Adrenal gland (tissue), 12 donors: ENCODE results near the gene PDLIM3. TPM values are rescaled to one million over a fixed set of nuclear protein-coding genes. Genes with fewer than 3 reads are reported as not detected.
"Not testable (repeated sequence)": the region's sequence is repeated elsewhere in the genome, so short reads cannot be mapped to it uniquely, and the experiment has no call there.

Experiments
- DNase-seq, 7 donors: peaks; one replicate each; pipeline ENCODE4 v3.0.0-alpha.2; 2019 to 2020
- H3K27ac ChIP-seq, 5 donors: fragments of 200-600 bp; sonication (generic) in 4 of 5; 1 replicate in 3 of 5; 2 replicates in 2 of 5; pipeline versions ENCODE4 v1.5.1 to v1.8.0; 2016 to 2020; ENCODE audit warnings: mild to moderate bottlenecking in 1 of 5
- H3K27me3 ChIP-seq: fragments of 200-600 bp; 2 replicates; pipeline ENCODE4 v1.8.0; 2021
- H3K36me3 ChIP-seq, 2 donors: fragments of 200-600 bp; replicated peaks in 1 of 2; 1 replicate in 1 of 2; 2 replicates in 1 of 2; pipeline versions ENCODE4 v1.5.1 to v1.8.0; 2018 to 2022
- H3K4me1 ChIP-seq, 2 donors: fragments of 200-600 bp; replicated peaks in 1 of 2; 1 replicate in 1 of 2; 2 replicates in 1 of 2; pipeline versions ENCODE4 v1.5.1 to v1.8.0; 2018 to 2021
- H3K4me3 ChIP-seq, 4 donors: fragments of 200-600 bp; sonication (generic) in 3 of 4; one replicate each; pipeline ENCODE4 v1.5.1; 2016 to 2018
- H3K9me3 ChIP-seq, 3 donors: fragments of 200-600 bp; sonication (generic) in 1 of 3; replicated peaks in 1 of 3; 1 replicate in 2 of 3; 2 replicates in 1 of 3; pipeline versions ENCODE4 v1.5.1 to v1.8.0; 2016 to 2021
- CTCF ChIP-seq, 6 experiments: fragments of 450-650 bp in 4 of 6; fragments of 200-600 bp in 2 of 6; sonication (generic) in 1 of 6; IDR thresholded peaks; 1 replicate in 5 of 6; 2 replicates in 1 of 6; pipeline versions ENCODE4 v1.5.1 to v1.8.0; 2016 to 2021; ENCODE audit warnings: antibody characterized with exemption in 6 of 6, mild to moderate bottlenecking in 2 of 6, moderate library complexity in 1 of 6
- POLR2A ChIP-seq, 2 donors: fragments of 450-650 bp; IDR thresholded peaks; one replicate each; pipeline ENCODE4 v1.6.1; 2017; ENCODE audit warnings: antibody characterized with exemption in 2 of 2, mild to moderate bottlenecking in 2 of 2, moderate library complexity in 1 of 2
- WGBS, 4 donors: extraction: QIAGEN DNeasy Blood & Tissue Kit in 2 of 4; methylation state at CpG; one replicate each; pipeline versions ENCODE4 v1.1.5 to v1.1.7; 2013 to 2017; 5-methylcytosine and 5-hydroxymethylcytosine counted together
- intact Hi-C, 2 donors: fragments of 100-400 bp; cut with DNase I; formaldehyde crosslinking; loops; one replicate each; pipeline versions ENCODE4 v1.14.1 to v1.15.0; 2022 to 2023
- polyA plus RNA-seq, 3 donors: library from polyadenylated mRNA; stranded (reverse); fragments of 200-250 nt in 2 of 3; fragments of 350-450 nt in 1 of 3; fragmentation: Illumina TruSeq in 1 of 3; extraction: RNeasy Lipid Tissue Mini Kit (QIAGEN cat#74804) in 1 of 3; gene quantifications; one replicate each; pipeline ENCODE4 v1.2.3, GENCODE V29; 2013 to 2014
- total RNA-seq, 9 donors: library from RNA; depleted of rRNA in 4 of 9; stranded (reverse); fragments of >200 nt in 4 of 9; fragments of 120-200 nt in 1 of 9; fragmentation: NEBNext Ultra II Directional in 1 of 9; extraction: Animal tissue kit (Norgen Biotek cat#: 25700) in 1 of 9; gene quantifications; one replicate each; pipeline versions ENCODE4 v1.1.0 to v1.2.4, GENCODE V29; 2013 to 2023
- donor health status: healthy with polysubstance abuse.
- donor health status: Bipolar disorder and iron deficiency.
- donor health status: DM: yes; HTN: yes; CAD: no.
- donor health status: DM: no; HTN: no; CAD: no.
- donor health status: DM: no; HTN: no; CAD: no.
- donor health status: DM: yes; HTN: yes; CAD: no.

The PDLIM3 gene
- total and polyA plus RNA-seq, 12 donors = 2.6 to 22.6 (median 6.4) TPM

DNA sequence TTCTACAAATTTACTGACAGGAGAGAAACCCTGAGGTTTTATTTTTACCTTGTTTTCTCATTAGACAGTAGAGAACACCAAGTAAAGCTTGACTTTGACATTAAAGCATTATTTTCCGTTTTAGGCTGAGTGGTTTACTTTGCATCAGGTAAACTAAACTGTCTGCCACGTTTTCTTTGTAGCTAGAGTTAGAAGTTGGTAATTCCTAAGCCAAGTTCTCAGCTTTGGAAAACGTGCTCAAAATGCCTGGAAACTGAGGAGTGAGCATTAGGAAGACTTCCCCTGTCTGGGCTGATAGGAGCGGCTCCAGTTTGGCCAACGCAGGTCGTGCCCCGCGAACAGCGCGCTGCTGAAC, 819 bp downstream of the PDLIM3 start:
- WGBS, 4 donors = 1 to 3% (median 2%) methylated on average over 9 to 10 of the region's 10 CpGs
- H3K36me3 ChIP-seq = no peaks in the 10 kb centered on the region
- no peak for DNase-seq
- intact Hi-C loops = no loop called here
- no peaks in the 10 kb centered on the region for H3K27me3 ChIP-seq
- H3K4me3 ChIP-seq = peak overlapping the region in 2 of 4 donors; percentile 17 to 63
- H3K4me1 ChIP-seq = peaks cover 8 to 20% of the 10 kb centered on the region in 2 donors
- H3K9me3 ChIP-seq = no peaks in the 10 kb centered on the region
- peak overlapping the region in 1 of 5 donors; percentile 57 for H3K27ac ChIP-seq
- TF ChIP-seq POLR2A (IDR thresholded peaks at IDR 0.05) = no peak
- TF ChIP-seq CTCF (IDR thresholded peaks at IDR 0.05) = no peak

- TF ChIP-seq POLR2A (IDR thresholded peaks at IDR 0.05) (no peak), CTCF (IDR thresholded peaks at IDR 0.05) (no peak)
- Histone ChIP-seq H3K36me3 (no peaks in the 10 kb centered on the region), H3K27ac (no peak overlapping the region), H3K4me1 (peaks cover 8 to 20% of the 10 kb centered on the region in 2 donors), H3K4me3 (no peak overlapping the region), H3K27me3 (no peaks in the 10 kb centered on the region), H3K9me3 (no peaks in the 10 kb centered on the region)
- DNase-seq = no peak
- WGBS, 4 donors = 84 to 93% (median 89%) methylated on average over 6 of the region's 6 CpGs
- intact Hi-C loops = no loop called here
Observed at GRCh38 chr4:185532795-185533324, 2.4 kb downstream of the PDLIM3 start.

DNA sequence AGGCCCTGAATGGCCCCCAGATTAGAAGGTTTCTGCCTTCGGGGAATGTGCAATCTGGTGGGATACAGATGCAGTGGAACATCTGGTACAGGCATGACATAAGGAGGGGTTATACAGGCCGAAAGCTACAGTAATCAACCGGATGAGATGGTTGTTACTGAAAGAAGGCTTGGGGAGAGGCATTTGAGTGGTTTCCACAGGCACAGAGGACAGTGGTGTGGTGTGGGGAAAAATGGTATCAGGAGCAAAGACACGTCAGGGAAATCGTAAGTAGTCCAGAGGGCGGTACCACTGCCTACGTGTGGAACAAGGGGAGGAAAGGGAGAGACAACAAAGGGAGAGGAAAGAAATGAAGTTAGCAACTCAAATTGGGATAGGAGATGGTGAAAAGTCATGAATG, 3.0 kb downstream of the PDLIM3 start:
- Histone ChIP-seq H3K4me1 (peaks cover 8 to 20% of the 10 kb centered on the region in 2 donors), H3K27ac (no peak overlapping the region), H3K36me3 (no peaks in the 10 kb centered on the region), H3K9me3 (no peaks in the 10 kb centered on the region), H3K27me3 (no peaks in the 10 kb centered on the region), H3K4me3 (no peak overlapping the region)
- TF ChIP-seq CTCF (IDR thresholded peaks at IDR 0.05) (no peak), POLR2A (IDR thresholded peaks at IDR 0.05) (no peak)
- intact Hi-C loops = no loop called here
- 91 to 93% (median 91%) methylated on average over 7 of the region's 7 CpGs for WGBS, 4 donors
- DNase-seq = no peak

- intact Hi-C loops, H3K27ac ChIP-seq: not testable (repeated sequence)
- peaks cover 8 to 20% of the 10 kb centered on the region in 2 donors for H3K4me1 ChIP-seq
Observed at GRCh38 chr4:185531654-185532053, 3.7 kb downstream of the PDLIM3 start.

GRCh38 chr4:185529413-185529812, 5.9 kb downstream of the PDLIM3 start:
- intact Hi-C loops = no loop called here
- 80 to 86% (median 82%) methylated on average over 8 of the region's 8 CpGs for WGBS, 4 donors
- peaks cover 0 to 2% of the 10 kb centered on the region in 2 donors for H3K4me1 ChIP-seq

More at GRCh38 chr4:185531654-185532053, 3.7 kb downstream of the PDLIM3 start:
- H3K9me3 ChIP-seq, H3K27me3 ChIP-seq, H3K36me3 ChIP-seq, H3K4me3 ChIP-seq, DNase-seq: not testable (repeated sequence)
- 89 to 95% (median 93%) methylated on average over 11 of the region's 11 CpGs for WGBS, 4 donors

More at GRCh38 chr4:185529413-185529812, 5.9 kb downstream of the PDLIM3 start:
- Histone ChIP-seq H3K27me3 (no peaks in the 10 kb centered on the region), H3K36me3 (no peaks in the 10 kb centered on the region), H3K27ac (no peak overlapping the region), H3K9me3 (no peaks in the 10 kb centered on the region), H3K4me3 (no peak overlapping the region)
- no peak for DNase-seq
- no peak for TF ChIP-seq POLR2A (IDR thresholded peaks at IDR 0.05)
